Hepatocyte (in vitro differentiated cells): ENCODE data around the gene ACP6. TPM values are rescaled to one million over a fixed set of nuclear protein-coding genes. Genes with fewer than 3 reads are reported as not detected.

ENCODE experiments used
- DNase-seq: peaks from one replicate; pipeline ENCODE4 v3.0.0-alpha.2; 2016; ENCODE audit warnings: low spot score
- H2AFZ ChIP-seq: fragments of 200-600 bp; sonication (generic); 2 replicates; pipeline ENCODE4 v1.6.0; 2016; ENCODE audit warnings: antibody characterized with exemption, mild to moderate bottlenecking
- H3K27ac ChIP-seq: fragments of 200-600 bp; sonication (generic); 2 replicates; pipeline ENCODE4 v1.5.1; 2016; ENCODE audit warnings: mild to moderate bottlenecking
- H3K27me3 ChIP-seq: fragments of 200-600 bp; sonication (generic); 2 replicates; pipeline ENCODE4 v1.6.1; 2016
- H3K36me3 ChIP-seq: fragments of 200-600 bp; sonication (generic); replicated peaks from 2 replicates; pipeline ENCODE4 v1.5.1; 2016; ENCODE audit warnings: low read depth; ENCODE audit not compliant: insufficient read depth
- H3K4me1 ChIP-seq: fragments of 200-600 bp; sonication (generic); 2 replicates; pipeline ENCODE4 v1.5.1; 2016; ENCODE audit warnings: mild to moderate bottlenecking, moderate library complexity; ENCODE audit not compliant: insufficient read depth
- H3K4me2 ChIP-seq: fragments of 200-600 bp; sonication (generic); 2 replicates; pipeline ENCODE4 v1.6.0; 2016
- H3K4me3 ChIP-seq: fragments of 200-600 bp; sonication (generic); 2 replicates; pipeline ENCODE4 v1.5.1; 2016; ENCODE audit warnings: mild to moderate bottlenecking
- H3K79me2 ChIP-seq: fragments of 200-600 bp; sonication (generic); 2 replicates; pipeline ENCODE4 v1.6.0; 2017; ENCODE audit warnings: mild to moderate bottlenecking
- H3K9me2 ChIP-seq: fragments of 200-600 bp; sonication (generic); replicated peaks from 2 replicates; pipeline ENCODE4 v1.6.0; 2017; ENCODE audit warnings: mild to moderate bottlenecking; ENCODE audit not compliant: insufficient read depth
- H3K9me3 ChIP-seq: fragments of 200-600 bp; sonication (generic); 2 replicates; pipeline ENCODE4 v1.5.1; 2016; ENCODE audit warnings: low read depth, mild to moderate bottlenecking
- H4K20me1 ChIP-seq: fragments of 200-600 bp; sonication (generic); 2 replicates; pipeline ENCODE4 v1.6.0; 2016; ENCODE audit warnings: mild to moderate bottlenecking; ENCODE audit not compliant: insufficient read depth, poor library complexity, severe bottlenecking
- CTCF ChIP-seq: fragments of 200-600 bp; sonication (generic); IDR thresholded peaks from 2 replicates; pipeline ENCODE4 v1.5.1; 2016; ENCODE audit warnings: antibody characterized with exemption, mild to moderate bottlenecking; ENCODE audit not compliant: poor library complexity
- EZH2 ChIP-seq: fragments of 200-600 bp; sonication (generic); IDR thresholded peaks from 2 replicates; pipeline ENCODE4 v1.6.1; 2016; ENCODE audit warnings: antibody characterized with exemption, mild to moderate bottlenecking, borderline replicate concordance
- EZH2phosphoT487 ChIP-seq: fragments of 200-600 bp; sonication (generic); IDR thresholded peaks from one replicate; pipeline ENCODE4 v1.6.1; 2018; ENCODE audit warnings: antibody characterized with exemption, mild to moderate bottlenecking, low read depth, moderate library complexity; ENCODE audit not compliant: unreplicated experiment, severe bottlenecking
- WGBS: methylation state at CpG from one replicate; pipeline ENCODE4 v1.1.6; 2016; ENCODE audit warnings: low lambda C conversion rate; ENCODE audit errors: missing lambda C conversion rate; 5-methylcytosine and 5-hydroxymethylcytosine counted together
- polyA plus RNA-seq: library from polyadenylated mRNA; unstranded; fragments of >200 nt; fragmentation: Nextera tagmentation; extraction: Ambion mirVana; gene quantifications from 2 replicates; pipeline ENCODE4 v1.2.1, GENCODE V29; 2016
- total RNA-seq: library from RNA; depleted of rRNA; stranded (reverse); fragments of >200 nt; gene quantifications from 2 replicates; pipeline ENCODE4 v1.2.3, GENCODE V29; 2014

The ACP6 gene
- total and polyA plus RNA-seq, 2 experiments from 2014 or later, result 16.8 to 29.9 TPM

DNA sequence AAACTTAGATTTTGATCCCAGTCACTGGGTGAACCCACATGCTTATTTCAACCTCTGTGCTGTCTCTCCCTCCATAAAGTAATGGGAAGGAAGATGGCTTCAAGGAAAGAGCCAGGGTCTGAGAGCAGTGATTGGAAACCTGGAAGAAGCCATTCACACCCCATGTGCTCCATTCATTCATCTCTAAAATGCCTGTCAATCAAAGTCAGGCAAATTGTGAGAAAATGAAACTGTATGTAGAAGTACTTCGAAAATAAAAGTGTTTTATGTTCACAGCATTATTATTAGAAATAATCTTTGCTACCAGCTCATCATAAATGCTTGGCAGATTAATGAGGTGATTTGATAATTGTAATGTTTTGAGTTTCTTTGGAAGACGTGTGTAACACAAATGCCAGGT is 61.0 kb downstream of the ACP6 start:
- Histone ChIP-seq H3K4me2 (no peak overlapping the region), H3K27me3 (no peaks in the 10 kb centered on the region), H3K9me2 (no peaks in the 10 kb centered on the region), H3K4me3 (no peak overlapping the region), H4K20me1 (no peaks in the 10 kb centered on the region), H3K27ac (no peak overlapping the region), H3K9me3 (no peaks in the 10 kb centered on the region), H2AFZ (no peak overlapping the region), H3K4me1 (peaks cover 11% of the 10 kb centered on the region), H3K36me3 (peaks cover 7% of the 10 kb centered on the region), H3K79me2 (peaks cover 49% of the 10 kb centered on the region)
- no peak for DNase-seq
- 81% methylated on average over 2 of the region's 2 CpGs for WGBS
- no peak for TF ChIP-seq EZH2
- TF ChIP-seq EZH2phosphoT487, result no peak
- no peak for TF ChIP-seq CTCF

DNA sequence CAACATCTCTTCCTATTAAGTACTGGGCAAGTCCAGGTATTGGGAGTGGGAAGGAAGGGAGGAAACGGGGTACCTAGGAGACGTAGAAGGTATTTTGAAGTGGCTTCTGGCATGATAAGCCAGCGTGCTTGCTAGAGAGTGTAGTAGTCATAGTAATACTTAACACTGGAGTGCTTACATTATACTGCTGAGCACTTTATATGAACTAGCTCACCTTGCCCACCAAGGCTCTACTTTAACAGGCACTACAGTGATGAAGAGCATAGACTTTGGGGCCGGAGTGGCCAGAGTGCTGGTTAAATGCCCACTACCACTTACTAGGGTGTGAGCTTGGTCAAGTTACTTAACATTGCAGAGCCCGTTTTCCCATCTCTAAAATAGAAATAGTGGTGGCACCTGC is 61.7 kb downstream of the ACP6 start:
- Histone ChIP-seq H3K27me3 (no peaks in the 10 kb centered on the region), H3K79me2 (peaks cover 57% of the 10 kb centered on the region), H3K4me3 (no peak overlapping the region), H3K4me1 (peaks cover 11% of the 10 kb centered on the region), H4K20me1 (no peaks in the 10 kb centered on the region), H2AFZ (no peak overlapping the region), H3K9me3 (no peaks in the 10 kb centered on the region), H3K9me2 (no peaks in the 10 kb centered on the region), H3K27ac (no peak overlapping the region), H3K4me2 (no peak overlapping the region), H3K36me3 (peaks cover 5% of the 10 kb centered on the region)
- DNase-seq, result no peak
- 92% methylated on average over 5 of the region's 5 CpGs for WGBS
- TF ChIP-seq EZH2, result no peak
- TF ChIP-seq EZH2phosphoT487, result no peak
- TF ChIP-seq CTCF, result no peak

DNA sequence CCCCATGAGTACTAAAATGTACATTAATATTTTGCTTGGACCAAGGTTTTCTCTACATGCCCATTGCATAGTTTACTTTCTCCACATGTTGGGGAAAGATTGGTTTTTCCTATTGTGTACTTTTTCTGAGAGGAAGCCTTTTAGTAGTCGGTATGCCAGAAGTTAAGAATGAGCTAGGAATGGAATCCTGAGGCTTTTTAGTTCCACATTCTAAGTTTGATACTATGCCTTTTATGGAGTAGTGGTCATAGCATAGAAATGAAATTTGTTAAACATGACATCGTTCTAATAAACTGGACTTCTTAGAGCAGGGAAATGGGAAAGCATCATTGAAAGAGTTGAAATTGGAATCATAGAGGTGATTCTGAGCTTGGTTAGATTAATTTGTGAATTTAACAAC is 64.7 kb downstream of the ACP6 start:
- H3K27me3 ChIP-seq, result no peaks in the 10 kb centered on the region
- TF ChIP-seq EZH2 (no peak), CTCF (no peak), EZH2phosphoT487 (no peak)
- H2AFZ ChIP-seq, result no peak overlapping the region
- H3K27ac ChIP-seq, result no peak overlapping the region
- no peak overlapping the region for H3K4me2 ChIP-seq
- peaks cover 10% of the 10 kb centered on the region for H3K4me1 ChIP-seq
- no peaks in the 10 kb centered on the region for H3K9me3 ChIP-seq
- no peaks in the 10 kb centered on the region for H3K9me2 ChIP-seq
- H4K20me1 ChIP-seq, result peaks cover 10% of the 10 kb centered on the region
- WGBS, result 94% methylated on average over 2 of the region's 2 CpGs
- no peaks in the 10 kb centered on the region for H3K36me3 ChIP-seq
- no peak for DNase-seq
- H3K4me3 ChIP-seq, result no peak overlapping the region
- peaks cover 84% of the 10 kb centered on the region for H3K79me2 ChIP-seq

- Histone ChIP-seq H3K9me3 (no peaks in the 10 kb centered on the region), H3K4me3 (no peak overlapping the region), H4K20me1 (peaks cover 10% of the 10 kb centered on the region), H2AFZ (no peak overlapping the region), H3K4me2 (no peak overlapping the region), H3K9me2 (no peaks in the 10 kb centered on the region), H3K27ac (no peak overlapping the region), H3K79me2 (peaks cover 82% of the 10 kb centered on the region), H3K36me3 (no peaks in the 10 kb centered on the region), H3K4me1 (peaks cover 10% of the 10 kb centered on the region), H3K27me3 (no peaks in the 10 kb centered on the region)
- DNase-seq, result no peak
- WGBS, result 96% methylated on average over 3 of the region's 3 CpGs
- TF ChIP-seq EZH2phosphoT487, result no peak
Observed at GRCh38 chr1:147603986-147604385, 66.3 kb downstream of the ACP6 start.
